CD14-positive monocyte (primary cell): Measurements from ENCODE around the gene PRKCA. TPM values are rescaled to one million over a fixed set of nuclear protein-coding genes. Genes with fewer than 3 reads are reported as not detected.

Source experiments
- DNase-seq, 3 donors: peaks; one replicate each; pipeline ENCODE4 v3.0.0-alpha.2; 2011 to 2022
- H2AFZ ChIP-seq: 2 replicates; pipeline ENCODE4 v1.6.0; 2012; ENCODE audit warnings: mild to moderate bottlenecking, low read depth, low read length, inconsistent platforms; ENCODE audit not compliant: insufficient read depth, poor library complexity, severe bottlenecking
- H3K27ac ChIP-seq, 2 donors: 1 replicate in 1 of 2; 2 replicates in 1 of 2; pipeline ENCODE4 v1.5.1; 2012 to 2013; ENCODE audit warnings: low read length in 2 of 2, control low read depth in 1 of 2, inconsistent platforms in 1 of 2, low read depth in 1 of 2, mild to moderate bottlenecking in 1 of 2
- H3K27me3 ChIP-seq, 2 donors: one replicate each; pipeline versions ENCODE4 v1.6.0 to v1.6.1; 2011 to 2013; ENCODE audit warnings: low read length in 2 of 2; ENCODE audit not compliant: control insufficient read depth in 2 of 2, insufficient read depth in 2 of 2
- H3K36me3 ChIP-seq, 2 donors: replicated peaks in 1 of 2; 1 replicate in 1 of 2; 2 replicates in 1 of 2; pipeline versions ENCODE4 v1.5.1 to v1.6.1; 2012 to 2013; ENCODE audit warnings: low read length in 2 of 2, control low read depth in 1 of 2, inconsistent platforms in 1 of 2, mild to moderate bottlenecking in 1 of 2; ENCODE audit not compliant: insufficient read depth in 2 of 2, control insufficient read depth in 1 of 2
- H3K4me1 ChIP-seq, 2 donors: 1 replicate in 1 of 2; 2 replicates in 1 of 2; pipeline versions ENCODE4 v1.5.1 to v1.6.1; 2012 to 2013; ENCODE audit warnings: low read length in 2 of 2, control low read depth in 1 of 2, inconsistent platforms in 1 of 2, mild to moderate bottlenecking in 1 of 2, moderate library complexity in 1 of 2; ENCODE audit not compliant: insufficient read depth in 2 of 2, control insufficient read depth in 1 of 2
- H3K4me2 ChIP-seq: replicated peaks from 2 replicates; pipeline ENCODE3; 2012; ENCODE audit warnings: low read length, moderate library complexity, mild to moderate bottlenecking; ENCODE audit not compliant: poor library complexity, severe bottlenecking; ENCODE audit errors: extremely low read depth
- H3K4me3 ChIP-seq, 3 experiments: fragments of 200-600 bp in 1 of 3; sonication (generic) in 1 of 3; replicated peaks in 1 of 3; 1 replicate in 2 of 3; 2 replicates in 1 of 3; pipeline ENCODE4 v1.5.1; 2011 to 2013; ENCODE audit warnings: low read length in 3 of 3, mild to moderate bottlenecking in 3 of 3, control low read depth in 2 of 3, low read depth in 2 of 3, inconsistent platforms in 1 of 3, moderate library complexity in 1 of 3
- H3K79me2 ChIP-seq: 2 replicates; pipeline ENCODE4 v1.6.0; 2012; ENCODE audit warnings: mild to moderate bottlenecking, control low read depth, inconsistent platforms, low read length, moderate library complexity; ENCODE audit not compliant: insufficient read depth
- H3K9ac ChIP-seq: 2 replicates; pipeline ENCODE4 v1.6.0; 2017; ENCODE audit warnings: low read length, mild to moderate bottlenecking; ENCODE audit not compliant: insufficient read depth, poor library complexity, severe bottlenecking
- H3K9me3 ChIP-seq, 2 donors: replicated peaks in 1 of 2; 1 replicate in 1 of 2; 2 replicates in 1 of 2; pipeline versions ENCODE4 v1.5.1 to v1.6.1; 2012 to 2013; ENCODE audit warnings: low read length in 2 of 2, control low read depth in 1 of 2; ENCODE audit not compliant: control insufficient read depth in 1 of 2, insufficient read depth in 1 of 2
- H4K20me1 ChIP-seq: 2 replicates; pipeline ENCODE4 v1.6.0; 2012; ENCODE audit warnings: mild to moderate bottlenecking, low read length, control low read depth, moderate library complexity; ENCODE audit not compliant: insufficient read depth
- H3K27ac Mint-ChIP-seq, 7 donors: one replicate each; pipeline ENCODE4 v1.8.0; 2020; ENCODE audit warnings: mild to moderate bottlenecking in 7 of 7, mixed read lengths in 7 of 7, moderate library complexity in 6 of 7, inconsistent platforms in 2 of 7
- H3K27me3 Mint-ChIP-seq, 3 donors: one replicate each; pipeline ENCODE4 v1.8.0; 2021 to 2022; ENCODE audit warnings: low read depth in 3 of 3, mild to moderate bottlenecking in 3 of 3, mixed read lengths in 3 of 3, moderate library complexity in 3 of 3, inconsistent platforms in 1 of 3
- H3K36me3 Mint-ChIP-seq, 2 donors: one replicate each; pipeline ENCODE4 v1.8.0; 2020; ENCODE audit warnings: mixed read lengths in 2 of 2, inconsistent platforms in 1 of 2, mild to moderate bottlenecking in 1 of 2
- H3K4me1 Mint-ChIP-seq: one replicate; pipeline ENCODE4 v1.8.0; 2020; ENCODE audit warnings: mild to moderate bottlenecking, mixed read lengths
- H3K4me3 Mint-ChIP-seq, 2 donors: one replicate each; pipeline ENCODE4 v1.8.0; 2020; ENCODE audit warnings: mild to moderate bottlenecking in 2 of 2, mixed read lengths in 2 of 2, moderate library complexity in 1 of 2
- H3K9me3 Mint-ChIP-seq, 7 donors: one replicate each; pipeline ENCODE4 v1.8.0; 2020 to 2022; ENCODE audit warnings: mixed read lengths in 7 of 7, mild to moderate bottlenecking in 6 of 7, moderate library complexity in 6 of 7, inconsistent platforms in 2 of 7
- CTCF ChIP-seq: fragments of 200-600 bp; IDR thresholded peaks from one replicate; pipeline ENCODE4 v1.8.0; 2022; ENCODE audit warnings: antibody characterized with exemption, mild to moderate bottlenecking
- WGBS: methylation state at CpG from one replicate; pipeline ENCODE4 v1.1.5; 2013; ENCODE audit warnings: missing lambda C conversion rate; ENCODE audit not compliant: insufficient coverage; 5-methylcytosine and 5-hydroxymethylcytosine counted together
- intact Hi-C, 2 donors: fragments of 100-400 bp; cut with micrococcal nuclease; formaldehyde crosslinking; loops; one replicate each; pipeline versions ENCODE4 v1.15.0 to v1.15.1; 2023
- polyA plus RNA-seq, 3 donors: library from polyadenylated mRNA; depleted of rRNA in 1 of 3; unstranded in 2 of 3; stranded (reverse) in 1 of 3; fragments of 300-500 nt in 2 of 3; fragments of >200 nt in 1 of 3; fragmentation: Illumina TruSeq in 2 of 3; gene quantifications; 1 replicate in 2 of 3; 2 replicates in 1 of 3; pipeline ENCODE4 v1.2.3, GENCODE V29; 2012 to 2021

The PRKCA gene
- polyA plus RNA-seq, 3 donors, result 0.22 to 7.1 (median 0.30) TPM

- Histone ChIP-seq H3K4me1 (no peaks in the 10 kb centered on the region), H3K9me3 (peaks cover 10% of the 10 kb centered on the region in 2 donors), H3K27me3 (no peaks in the 10 kb centered on the region), H2AFZ (no peak overlapping the region), H3K4me3 (no peak overlapping the region), H3K9ac (no peak overlapping the region), H4K20me1 (no peaks in the 10 kb centered on the region), H3K79me2 (no peaks in the 10 kb centered on the region), H3K27ac (peak overlapping the region in 1 of 2 donors; percentile 63), H3K4me2 (no peak overlapping the region), H3K36me3 (peaks cover 12 to 58% of the 10 kb centered on the region in 2 donors)
- intact Hi-C loops, result no loop called here
- Mint-ChIP-seq H3K4me1 (no peaks in the 10 kb centered on the region), H3K27me3 (peaks cover 0 to 2% (median 0%) of the 10 kb centered on the region in 3 donors), H3K27ac (peak overlapping the region in 6 of 7 donors; percentile 0 to 75 (median 46)), H3K9me3 (peaks cover 0 to 8% (median 4%) of the 10 kb centered on the region in 7 donors), H3K4me3 (no peak overlapping the region), H3K36me3 (peaks cover 27 to 56% of the 10 kb centered on the region in 2 donors)
- WGBS, result 88% methylated on average over 7 of the region's 10 CpGs
- no peak for TF ChIP-seq CTCF
- peak in 2 of 3 donors; percentile 1 to 7 for DNase-seq
Measured at GRCh38 chr17:66799849-66800537, 497.6 kb downstream of the PRKCA start.

- H3K36me3 Mint-ChIP-seq, result peaks cover 17 to 48% of the 10 kb centered on the region in 2 donors
- Histone ChIP-seq H3K4me1 (no peaks in the 10 kb centered on the region), H3K9me3 (no peaks in the 10 kb centered on the region), H2AFZ (no peak overlapping the region), H4K20me1 (no peaks in the 10 kb centered on the region), H3K4me3 (no peak overlapping the region), H3K9ac (no peak overlapping the region), H3K4me2 (no peak overlapping the region), H3K36me3 (peaks cover 0 to 27% of the 10 kb centered on the region in 2 donors), H3K27ac (no peak overlapping the region), H3K27me3 (no peaks in the 10 kb centered on the region), H3K79me2 (no peaks in the 10 kb centered on the region)
- intact Hi-C loops, result no loop called here
- H3K4me3 Mint-ChIP-seq, result no peak overlapping the region
- no peak for DNase-seq
- H3K9me3 Mint-ChIP-seq, result peaks cover 0 to 2% (median 0%) of the 10 kb centered on the region in 7 donors
- H3K27ac Mint-ChIP-seq, result no peak overlapping the region
- peaks cover 5% of the 10 kb centered on the region for H3K4me1 Mint-ChIP-seq
- peaks cover 2 to 6% (median 2%) of the 10 kb centered on the region in 3 donors for H3K27me3 Mint-ChIP-seq
- TF ChIP-seq CTCF, result no peak
- WGBS, result 97% methylated on average over 17 of the region's 19 CpGs
Measured at GRCh38 chr17:66803474-66803951, 501.1 kb downstream of the PRKCA start.
